Subcutaneous abdominal adipose tissue (tissue), 5 donors: ENCODE data around the gene PSAPL1.

ENCODE experiments used
- H3K27ac ChIP-seq: one replicate; pipeline ENCODE4 v1.7.0; 2013; ENCODE audit warnings: low read depth, mild to moderate bottlenecking, inconsistent platforms, low read length, moderate library complexity
- H3K27me3 ChIP-seq, 5 donors: one replicate each; pipeline ENCODE4 v1.7.0; 2013; ENCODE audit warnings: low read length in 5 of 5, inconsistent platforms in 1 of 5; ENCODE audit not compliant: control insufficient read depth in 5 of 5, insufficient read depth in 4 of 5
- H3K36me3 ChIP-seq, 5 donors: one replicate each; pipeline ENCODE4 v1.7.0; 2013; ENCODE audit warnings: low read length in 5 of 5; ENCODE audit not compliant: control insufficient read depth in 5 of 5, insufficient read depth in 5 of 5
- H3K4me1 ChIP-seq, 5 donors: one replicate each; pipeline ENCODE4 v1.7.0; 2013; ENCODE audit warnings: low read length in 5 of 5, mild to moderate bottlenecking in 3 of 5, moderate library complexity in 1 of 5; ENCODE audit not compliant: control insufficient read depth in 5 of 5, insufficient read depth in 5 of 5
- H3K4me3 ChIP-seq, 5 donors: one replicate each; pipeline ENCODE4 v1.7.0; 2013; ENCODE audit warnings: low read length in 5 of 5, low read depth in 1 of 5
- H3K9ac ChIP-seq, 5 donors: one replicate each; pipeline ENCODE4 v1.7.0; 2013; ENCODE audit warnings: low read length in 5 of 5, mild to moderate bottlenecking in 4 of 5, moderate library complexity in 3 of 5
- H3K9me3 ChIP-seq, 5 donors: one replicate each; pipeline ENCODE4 v1.7.0; 2013; ENCODE audit warnings: low read length in 5 of 5; ENCODE audit not compliant: control insufficient read depth in 5 of 5
- donor health status: healthy.
- donor health status: healthy.
- donor health status: healthy.
- donor health status: healthy.
- donor health status: healthy.

Gene PSAPL1

GRCh38 chr4:7427831-7428260 is 6.9 kb downstream of the PSAPL1 start:
- Histone ChIP-seq H3K36me3 (no peaks in the 10 kb centered on the region), H3K4me3 (no peak overlapping the region), H3K9me3 (no peaks in the 10 kb centered on the region), H3K27me3 (peaks cover 0 to 8% (median 4%) of the 10 kb centered on the region in 5 donors), H3K4me1 (no peaks in the 10 kb centered on the region), H3K9ac (no peak overlapping the region), H3K27ac (no peak overlapping the region)

DNA sequence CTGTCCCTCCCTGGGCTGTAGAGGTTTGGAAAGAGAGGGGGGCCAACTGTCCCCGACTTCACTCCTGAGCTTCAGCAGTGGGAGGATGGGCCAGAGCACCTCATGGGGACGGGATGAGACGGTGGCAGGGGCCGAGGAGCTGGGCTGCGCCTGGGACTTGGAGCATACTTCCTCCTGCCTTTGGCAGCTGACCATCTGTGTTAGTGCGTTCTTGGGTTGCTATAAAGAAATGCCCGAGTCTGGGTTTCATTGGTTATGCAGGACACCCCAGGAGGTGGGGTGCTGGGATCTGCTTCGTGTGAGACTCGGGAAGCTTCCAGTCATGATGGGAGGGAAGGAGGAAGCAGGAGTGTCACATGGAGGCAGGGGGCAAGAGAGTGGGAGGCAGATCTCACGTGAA is 7.4 kb downstream of the PSAPL1 start:
- Histone ChIP-seq H3K9ac (no peak overlapping the region), H3K4me3 (no peak overlapping the region), H3K9me3 (no peaks in the 10 kb centered on the region), H3K27ac (no peak overlapping the region), H3K4me1 (no peaks in the 10 kb centered on the region), H3K36me3 (no peaks in the 10 kb centered on the region), H3K27me3 (peaks cover 0 to 8% (median 4%) of the 10 kb centered on the region in 5 donors)

GRCh38 chr4:7426525-7427171 is 8.1 kb downstream of the PSAPL1 start:
- H3K9ac ChIP-seq: no peak overlapping the region
- H3K4me1 ChIP-seq: no peaks in the 10 kb centered on the region
- no peaks in the 10 kb centered on the region for H3K36me3 ChIP-seq
- peaks cover 0 to 8% (median 4%) of the 10 kb centered on the region in 5 donors for H3K27me3 ChIP-seq
- H3K4me3 ChIP-seq: no peak overlapping the region
- no peak overlapping the region for H3K27ac ChIP-seq
- H3K9me3 ChIP-seq: no peaks in the 10 kb centered on the region

DNA sequence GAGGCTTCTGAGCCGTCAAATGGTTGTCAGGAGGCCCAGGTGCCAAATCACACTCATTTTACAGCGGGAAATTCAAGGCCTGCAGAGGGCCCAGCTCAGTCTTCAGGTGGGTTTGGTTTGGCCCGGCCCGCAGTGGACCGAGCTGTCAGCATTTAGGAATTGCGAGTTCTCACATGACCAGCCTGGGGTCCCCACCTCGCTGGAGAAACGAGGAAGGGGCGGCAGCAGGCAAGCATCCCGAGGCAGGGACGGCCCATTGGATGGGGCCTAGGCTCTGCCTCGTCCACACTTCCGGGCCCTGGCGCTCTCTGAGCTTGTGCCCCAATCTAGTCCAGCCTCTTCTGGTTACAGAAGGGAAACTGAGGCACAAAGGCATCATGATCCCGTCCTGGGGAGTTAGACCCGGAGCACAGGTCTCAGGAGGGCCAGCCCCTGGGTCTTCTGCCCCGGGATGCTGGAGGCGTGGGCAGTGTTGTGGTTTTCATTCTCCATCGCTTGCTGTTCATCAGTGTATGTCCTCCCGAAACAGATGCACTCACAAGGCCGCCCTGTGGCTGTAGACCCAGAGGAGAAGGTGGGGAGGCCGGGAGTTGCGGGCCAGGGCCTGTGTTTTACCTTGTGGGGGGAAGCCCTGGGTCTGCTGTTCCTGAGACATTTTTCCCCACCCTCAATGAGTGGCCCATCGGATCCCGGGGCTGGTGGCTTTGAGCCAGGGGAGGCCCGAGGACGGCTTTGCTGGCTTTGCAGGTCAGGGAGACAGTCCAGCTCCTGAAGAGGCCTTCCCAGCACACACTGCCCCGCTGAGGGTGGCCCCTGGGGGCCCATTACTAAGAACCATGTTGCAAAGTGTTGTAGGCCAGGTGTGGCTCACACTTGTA is 8.9 kb downstream of the PSAPL1 start:
- Histone ChIP-seq H3K27me3 (peaks cover 0 to 9% (median 4%) of the 10 kb centered on the region in 5 donors), H3K4me1 (no peaks in the 10 kb centered on the region), H3K9me3 (no peaks in the 10 kb centered on the region), H3K4me3 (no peak overlapping the region), H3K27ac (no peak overlapping the region), H3K9ac (no peak overlapping the region), H3K36me3 (no peaks in the 10 kb centered on the region)

GRCh38 chr4:7425124-7425523 is 9.6 kb downstream of the PSAPL1 start:
- Histone ChIP-seq H3K9me3 (no peaks in the 10 kb centered on the region), H3K36me3 (no peaks in the 10 kb centered on the region), H3K4me3 (no peak overlapping the region), H3K9ac (no peak overlapping the region), H3K27ac (no peak overlapping the region), H3K4me1 (no peaks in the 10 kb centered on the region), H3K27me3 (peaks cover 0 to 14% (median 4%) of the 10 kb centered on the region in 5 donors)

DNA sequence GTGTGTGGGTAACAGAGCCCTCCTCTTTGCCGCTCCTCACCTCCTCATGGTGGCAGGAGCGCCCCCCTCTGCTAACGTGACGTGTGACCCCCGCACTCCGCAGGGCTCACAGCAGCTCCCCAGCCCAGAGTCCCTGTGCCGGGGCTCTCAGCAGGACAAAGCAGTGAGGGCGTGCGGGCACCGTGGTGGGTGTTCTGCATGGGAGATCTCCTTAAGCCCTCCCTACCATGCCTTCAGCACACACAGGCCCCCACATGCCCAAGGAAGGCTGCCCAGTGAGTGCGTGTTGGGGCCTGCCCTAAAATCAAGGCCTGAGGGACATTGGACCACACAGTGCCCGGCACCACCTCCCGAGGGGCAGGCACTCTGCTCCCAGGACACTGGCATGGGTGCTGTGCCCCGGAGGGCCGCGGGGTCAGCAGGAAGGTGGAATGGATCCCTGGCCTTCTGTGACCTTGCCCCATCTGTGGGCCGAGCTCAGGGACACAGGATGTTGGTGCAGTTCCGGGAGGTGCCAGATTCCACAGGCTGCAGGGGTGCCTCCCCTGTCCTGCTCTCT is 10.1 kb downstream of the PSAPL1 start:
- H3K4me1 ChIP-seq: no peaks in the 10 kb centered on the region
- peaks cover 0 to 14% (median 4%) of the 10 kb centered on the region in 5 donors for H3K27me3 ChIP-seq
- H3K9me3 ChIP-seq: no peaks in the 10 kb centered on the region
- H3K4me3 ChIP-seq: no peak overlapping the region
- H3K27ac ChIP-seq: no peak overlapping the region
- no peak overlapping the region for H3K9ac ChIP-seq
- no peaks in the 10 kb centered on the region for H3K36me3 ChIP-seq

- H3K36me3 ChIP-seq: no peaks in the 10 kb centered on the region
- H3K4me3 ChIP-seq: no peak overlapping the region
- H3K9ac ChIP-seq: no peak overlapping the region
- no peak overlapping the region for H3K27ac ChIP-seq
- no peaks in the 10 kb centered on the region for H3K4me1 ChIP-seq
- no peaks in the 10 kb centered on the region for H3K9me3 ChIP-seq
- H3K27me3 ChIP-seq: peaks cover 0 to 15% (median 4%) of the 10 kb centered on the region in 5 donors
Observed at GRCh38 chr4:7423801-7424552, 10.8 kb downstream of the PSAPL1 start.

DNA sequence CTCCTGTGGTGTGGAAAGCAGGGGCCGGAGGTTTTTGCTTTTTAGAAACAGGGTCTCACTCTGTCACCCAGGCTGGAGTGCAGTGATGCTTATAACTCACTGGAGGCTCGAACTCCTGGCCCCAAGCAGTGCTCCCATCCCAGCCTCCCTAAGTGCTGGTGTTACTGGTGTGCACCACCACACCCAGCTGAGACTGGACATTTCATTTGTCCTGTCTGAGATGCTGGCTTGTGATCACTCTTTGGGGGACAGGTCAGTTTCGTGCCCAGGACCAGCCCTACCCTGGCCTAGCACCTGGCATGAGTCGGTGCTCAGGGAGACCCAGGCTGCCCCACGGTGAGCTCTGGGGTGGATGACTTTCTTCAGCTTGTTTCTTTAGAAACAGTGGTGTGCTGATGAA is 11.3 kb downstream of the PSAPL1 start:
- Histone ChIP-seq H3K36me3 (no peaks in the 10 kb centered on the region), H3K4me1 (no peaks in the 10 kb centered on the region), H3K27me3 (peaks cover 0 to 12% (median 4%) of the 10 kb centered on the region in 5 donors), H3K27ac (no peak overlapping the region), H3K9me3 (peaks cover 0 to 5% (median under 1%) of the 10 kb centered on the region in 5 donors), H3K9ac (no peak overlapping the region), H3K4me3 (no peak overlapping the region)

- H3K27ac ChIP-seq: no peak overlapping the region
- no peak overlapping the region for H3K9ac ChIP-seq
- H3K4me3 ChIP-seq: no peak overlapping the region
- no peaks in the 10 kb centered on the region for H3K36me3 ChIP-seq
- peaks cover 0 to 10% (median 4%) of the 10 kb centered on the region in 5 donors for H3K9me3 ChIP-seq
- H3K27me3 ChIP-seq: peaks cover 0 to 12% (median 0%) of the 10 kb centered on the region in 5 donors
- H3K4me1 ChIP-seq: no peaks in the 10 kb centered on the region
Observed at GRCh38 chr4:7422898-7423180, 11.9 kb downstream of the PSAPL1 start.
